ENCODE results near the gene PNLIPRP1. TPM values are rescaled to one million over a fixed set of nuclear protein-coding genes. Genes with fewer than 3 reads are reported as not detected.

The PNLIPRP1 gene
- total and polyA plus RNA-seq, 2 experiments from 2014 or later: 0.39 TPM; not detected in 1

- H3K4me3 ChIP-seq: no peak overlapping the region
- H3K27me3 ChIP-seq: no peaks in the 10 kb centered on the region
- no peak overlapping the region for H3K4me2 ChIP-seq
- H3K9me3 ChIP-seq (ENCODE audit: low read depth): no peaks in the 10 kb centered on the region
- no peak overlapping the region for H2AFZ ChIP-seq
- no peak for TF ChIP-seq EZH2phosphoT487 (IDR thresholded peaks at IDR 0.05; ENCODE audit: low read depth, severe bottlenecking, unreplicated experiment)
- H4K20me1 ChIP-seq (ENCODE audit: insufficient read depth, poor library complexity, severe bottlenecking): no peaks in the 10 kb centered on the region
- no peaks in the 10 kb centered on the region for H3K36me3 ChIP-seq (replicated peaks; ENCODE audit: insufficient read depth, low read depth)
- H3K4me1 ChIP-seq (ENCODE audit: insufficient read depth): no peaks in the 10 kb centered on the region
- H3K27ac ChIP-seq: no peak overlapping the region
- no peaks in the 10 kb centered on the region for H3K9me2 ChIP-seq (replicated peaks; ENCODE audit: insufficient read depth)
- no peaks in the 10 kb centered on the region for H3K79me2 ChIP-seq
- no peak for DNase-seq (ENCODE audit: low spot score)
- WGBS (ENCODE audit: low lambda C conversion rate, missing lambda C conversion rate): 90% methylated on average over 5 of the region's 5 CpGs
Observed at GRCh38 chr10:116657863-116658551, 67.2 kb downstream of the PNLIPRP1 start.

Other genes with a start within 250 kb of the PNLIPRP1 start
- gene PNLIPRP3, start 163.1 kb upstream of the PNLIPRP1 start, total RNA-seq: 0.93 and 1.0 TPM in 2 replicates
- gene PNLIPRP3, start 163.1 kb upstream of the PNLIPRP1 start, polyA plus RNA-seq: 0.46 TPM in 1 of 2 replicates, not detected in the other
- gene PNLIP, start 45.0 kb upstream of the PNLIPRP1 start, total RNA-seq: 0.13 TPM in 1 of 2 replicates, not detected in the other
- gene PNLIP, start 45.0 kb upstream of the PNLIPRP1 start, polyA plus RNA-seq: not detected in 2 replicates
- gene PNLIPRP2, start 30.0 kb downstream of the PNLIPRP1 start, total RNA-seq: 21.1 and 23.4 TPM in 2 replicates
- 16.7 and 23.4 TPM in 2 replicates for gene PNLIPRP2, start 30.0 kb downstream of the PNLIPRP1 start, polyA plus RNA-seq
- gene HSPA12A, start 151.6 kb downstream of the PNLIPRP1 start, total RNA-seq: 7.9 and 9.9 TPM in 2 replicates
- 8.7 and 10.7 TPM in 2 replicates for gene HSPA12A, start 151.6 kb downstream of the PNLIPRP1 start, polyA plus RNA-seq

All from hepatocyte (in vitro differentiated cells).